Osteoblast (primary cell): ENCODE data around the gene TTC21B. TPM values are rescaled to one million over a fixed set of nuclear protein-coding genes. Genes with fewer than 3 reads are reported as not detected.

ENCODE experiments used
- DNase-seq: peaks from one replicate; pipeline ENCODE4 v3.0.0; 2011; ENCODE audit warnings: low spot score, mixed read lengths; ENCODE audit not compliant: insufficient read length; ENCODE audit errors: missing footprints
- H2AFZ ChIP-seq: 2 replicates; pipeline ENCODE4 v1.6.0; 2011; ENCODE audit warnings: mild to moderate bottlenecking, low read length
- H3K27ac ChIP-seq: 2 replicates; pipeline ENCODE4 v1.5.1; 2011; ENCODE audit warnings: mild to moderate bottlenecking, low read depth, low read length, moderate library complexity
- H3K27me3 ChIP-seq: 2 replicates; pipeline ENCODE4 v1.6.0; 2012; ENCODE audit warnings: mild to moderate bottlenecking, control low read depth, inconsistent platforms, low read length, moderate library complexity; ENCODE audit not compliant: insufficient read depth
- H3K36me3 ChIP-seq: 2 replicates; pipeline ENCODE4 v1.5.1; 2011; ENCODE audit warnings: mild to moderate bottlenecking, low read length, control low read depth, moderate library complexity; ENCODE audit not compliant: insufficient read depth
- H3K4me1 ChIP-seq: 2 replicates; pipeline ENCODE4 v1.5.1; 2011; ENCODE audit warnings: mild to moderate bottlenecking, low read length, control low read depth, moderate library complexity; ENCODE audit not compliant: insufficient read depth
- H3K4me2 ChIP-seq: 2 replicates; pipeline ENCODE4 v1.6.0; 2011; ENCODE audit warnings: mild to moderate bottlenecking, low read length; ENCODE audit not compliant: insufficient read depth
- H3K4me3 ChIP-seq: fragments of 200-600 bp; sonication (generic); 3 replicates; pipeline ENCODE4 v1.5.1; 2012; ENCODE audit warnings: mild to moderate bottlenecking, low read length, inconsistent platforms; ENCODE audit not compliant: insufficient read depth
- H3K79me2 ChIP-seq: 2 replicates; pipeline ENCODE4 v1.6.0; 2012; ENCODE audit warnings: mild to moderate bottlenecking, low read length, control low read depth, inconsistent platforms; ENCODE audit not compliant: insufficient read depth
- H3K9me3 ChIP-seq: 2 replicates; pipeline ENCODE4 v1.5.1; 2011; ENCODE audit warnings: low read depth, low read length, control low read depth
- H4K20me1 ChIP-seq: 2 replicates; pipeline ENCODE4 v1.6.0; 2012; ENCODE audit warnings: mild to moderate bottlenecking, low read length, control low read depth; ENCODE audit not compliant: insufficient read depth
- total RNA-seq: library from RNA; depleted of rRNA; stranded (reverse); fragments of >200 nt; gene quantifications from 2 replicates; pipeline ENCODE4 v1.2.3, GENCODE V29; 2012
- TF ChIP-seq, protein P1 (sequence below): IDR thresholded peaks from 2 replicates; pipeline ENCODE4 v1.5.1; 2011; ENCODE audit warnings: mild to moderate bottlenecking, low read depth, low read length, moderate library complexity; ENCODE audit errors: extremely low read depth

TTC21B gene
- total RNA-seq, 1 donor = 25.7 TPM

DNA sequence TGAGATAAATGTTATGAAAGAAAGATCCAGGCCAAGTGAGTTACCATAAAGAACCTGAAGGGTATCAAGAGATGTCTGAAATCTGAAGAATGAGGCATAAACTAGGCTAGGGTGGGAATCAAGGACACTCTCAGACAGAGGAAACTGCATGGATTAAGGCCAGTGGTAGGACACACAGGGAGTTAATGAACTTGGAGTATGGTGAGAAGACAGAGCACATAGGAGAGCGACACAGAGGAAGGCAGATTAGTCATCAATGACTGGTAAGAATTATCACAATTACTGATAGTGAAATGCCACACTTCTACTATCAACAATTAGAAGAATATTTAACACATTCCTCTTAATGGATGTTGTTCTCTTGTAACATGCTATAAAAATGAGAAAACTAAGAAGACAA lies 76.9 kb downstream of the TTC21B start:
- Histone ChIP-seq H2AFZ (no peak overlapping the region), H4K20me1 (no peaks in the 10 kb centered on the region), H3K79me2 (no peaks in the 10 kb centered on the region), H3K4me3 (no peak overlapping the region), H3K27ac (no peak overlapping the region), H3K4me1 (peaks cover 12% of the 10 kb centered on the region), H3K9me3 (no peaks in the 10 kb centered on the region), H3K4me2 (no peak overlapping the region), H3K27me3 (no peaks in the 10 kb centered on the region), H3K36me3 (peaks cover 3% of the 10 kb centered on the region)
- TF ChIP-seq, protein P1, sequence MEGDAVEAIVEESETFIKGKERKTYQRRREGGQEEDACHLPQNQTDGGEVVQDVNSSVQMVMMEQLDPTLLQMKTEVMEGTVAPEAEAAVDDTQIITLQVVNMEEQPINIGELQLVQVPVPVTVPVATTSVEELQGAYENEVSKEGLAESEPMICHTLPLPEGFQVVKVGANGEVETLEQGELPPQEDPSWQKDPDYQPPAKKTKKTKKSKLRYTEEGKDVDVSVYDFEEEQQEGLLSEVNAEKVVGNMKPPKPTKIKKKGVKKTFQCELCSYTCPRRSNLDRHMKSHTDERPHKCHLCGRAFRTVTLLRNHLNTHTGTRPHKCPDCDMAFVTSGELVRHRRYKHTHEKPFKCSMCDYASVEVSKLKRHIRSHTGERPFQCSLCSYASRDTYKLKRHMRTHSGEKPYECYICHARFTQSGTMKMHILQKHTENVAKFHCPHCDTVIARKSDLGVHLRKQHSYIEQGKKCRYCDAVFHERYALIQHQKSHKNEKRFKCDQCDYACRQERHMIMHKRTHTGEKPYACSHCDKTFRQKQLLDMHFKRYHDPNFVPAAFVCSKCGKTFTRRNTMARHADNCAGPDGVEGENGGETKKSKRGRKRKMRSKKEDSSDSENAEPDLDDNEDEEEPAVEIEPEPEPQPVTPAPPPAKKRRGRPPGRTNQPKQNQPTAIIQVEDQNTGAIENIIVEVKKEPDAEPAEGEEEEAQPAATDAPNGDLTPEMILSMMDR = no peak
- DNase-seq = no peak

DNA sequence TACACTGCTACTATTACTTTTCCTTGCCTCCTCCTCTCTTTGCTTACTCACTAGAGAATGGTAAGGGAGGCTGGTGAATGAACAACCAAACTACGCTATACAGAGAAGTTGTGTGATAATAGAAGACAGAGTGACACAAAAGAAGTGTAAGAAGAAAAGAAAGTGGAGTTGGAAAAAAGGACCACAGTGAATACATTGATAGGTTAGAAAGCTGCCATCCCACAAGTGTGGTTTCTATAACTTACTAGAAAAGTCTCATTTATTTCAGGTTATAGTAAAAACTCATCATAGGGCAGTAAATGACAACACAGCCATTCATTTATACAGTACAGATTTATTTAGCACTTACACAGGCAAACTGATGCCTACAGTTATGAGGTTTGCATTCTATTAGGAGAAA lies 77.3 kb downstream of the TTC21B start:
- H3K4me1 ChIP-seq = peaks cover 12% of the 10 kb centered on the region
- no peaks in the 10 kb centered on the region for H4K20me1 ChIP-seq

DNA sequence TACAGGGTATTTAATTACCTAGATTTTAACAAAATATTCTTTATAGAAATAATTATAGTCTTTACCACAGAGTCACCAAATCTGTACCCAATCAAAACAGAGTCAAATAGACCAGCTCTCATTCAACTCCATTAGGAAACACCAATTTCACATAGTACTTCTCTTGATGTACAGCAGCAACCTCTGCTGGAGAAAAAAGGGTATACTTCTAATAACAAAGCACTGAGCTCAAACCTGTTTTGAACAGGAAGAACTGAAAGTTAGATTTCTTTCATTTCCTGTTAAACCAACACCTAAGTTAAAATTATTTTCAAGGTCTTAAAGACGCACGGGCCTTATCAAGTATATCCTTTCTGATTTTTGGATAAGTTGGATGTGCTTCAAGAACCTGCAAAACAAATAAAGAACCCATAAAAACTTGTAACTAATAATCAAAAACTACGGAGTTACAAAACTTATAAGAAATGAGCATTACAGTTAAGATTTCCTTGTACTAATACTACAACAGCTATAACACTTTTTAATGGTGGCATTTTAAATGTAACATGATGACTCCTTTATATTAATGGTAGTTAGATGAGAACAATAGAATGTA lies 79.0 kb downstream of the TTC21B start:
- DNase-seq = no peak
- TF ChIP-seq, protein P1 = peak; percentile 74
- peak overlapping the region; percentile 33 for H2AFZ ChIP-seq
- no peaks in the 10 kb centered on the region for H3K27me3 ChIP-seq
- no peaks in the 10 kb centered on the region for H4K20me1 ChIP-seq
- peaks cover 3% of the 10 kb centered on the region for H3K36me3 ChIP-seq
- no peaks in the 10 kb centered on the region for H3K79me2 ChIP-seq
- H3K9me3 ChIP-seq = no peaks in the 10 kb centered on the region
- H3K4me2 ChIP-seq = no peak overlapping the region
- peaks cover 12% of the 10 kb centered on the region for H3K4me1 ChIP-seq
- H3K4me3 ChIP-seq = no peak overlapping the region
- H3K27ac ChIP-seq = no peak overlapping the region

More for the DNA sequence above, 77.3 kb downstream of the TTC21B start:
- Histone ChIP-seq H3K4me2 (no peak overlapping the region), H2AFZ (no peak overlapping the region), H3K27me3 (no peaks in the 10 kb centered on the region), H3K4me3 (no peak overlapping the region), H3K36me3 (peaks cover 3% of the 10 kb centered on the region), H3K9me3 (no peaks in the 10 kb centered on the region), H3K79me2 (no peaks in the 10 kb centered on the region), H3K27ac (no peak overlapping the region)
- TF ChIP-seq, protein P1 = no peak
- DNase-seq = no peak

DNA sequence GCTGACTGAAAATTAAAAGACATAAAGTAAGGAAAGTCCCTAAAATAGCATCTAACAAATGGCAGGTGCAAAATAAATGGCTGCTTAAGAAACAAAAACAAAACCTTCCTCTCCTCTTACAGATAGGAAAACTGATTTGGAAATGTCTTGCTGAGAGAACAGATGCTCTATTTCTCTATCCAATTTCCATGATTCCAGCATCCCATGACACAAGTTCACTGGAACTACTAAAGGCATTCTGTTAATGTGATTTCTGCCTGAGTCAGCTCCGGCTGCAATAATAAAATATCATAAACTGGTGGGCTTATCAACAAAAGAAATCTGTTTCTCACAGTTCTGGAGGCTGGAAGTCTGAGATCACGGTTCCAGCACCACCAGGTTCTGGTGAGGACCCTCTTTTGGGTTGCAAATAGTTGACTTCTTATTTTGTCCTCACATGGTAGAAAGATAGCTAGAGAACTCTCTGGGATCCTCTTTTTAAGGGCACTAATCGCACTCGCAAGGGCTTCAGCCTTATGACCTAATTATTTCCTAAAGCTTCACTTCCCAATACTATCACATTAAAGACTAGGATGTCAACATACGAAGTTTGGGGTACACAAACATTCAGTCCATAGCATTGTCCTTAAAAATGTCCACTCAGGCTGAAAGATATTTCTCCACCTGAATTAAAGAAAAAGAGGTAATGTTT lies 81.3 kb downstream of the TTC21B start:
- TF ChIP-seq, protein P1 = no peak
- Histone ChIP-seq H3K4me2 (no peak overlapping the region), H4K20me1 (no peaks in the 10 kb centered on the region), H3K79me2 (no peaks in the 10 kb centered on the region), H3K27ac (no peak overlapping the region), H3K36me3 (peaks cover 3% of the 10 kb centered on the region), H2AFZ (no peak overlapping the region), H3K4me1 (peaks cover 6% of the 10 kb centered on the region), H3K9me3 (no peaks in the 10 kb centered on the region), H3K27me3 (no peaks in the 10 kb centered on the region), H3K4me3 (no peak overlapping the region)
- no peak for DNase-seq
